ENCODE data around the gene TOMM20. TPM values are rescaled to one million over a fixed set of nuclear protein-coding genes. Genes with fewer than 3 reads are reported as not detected.
"Not testable (repeated sequence)": the region's sequence is repeated elsewhere in the genome, so short reads cannot be mapped to it uniquely, and the experiment has no call there.

TOMM20 gene
- total RNA-seq, 1 donor from 2014 or later: 100 TPM

GRCh38 chr1:235102259-235102582, 26.4 kb downstream of the TOMM20 start:
- TF ChIP-seq, protein P1, sequence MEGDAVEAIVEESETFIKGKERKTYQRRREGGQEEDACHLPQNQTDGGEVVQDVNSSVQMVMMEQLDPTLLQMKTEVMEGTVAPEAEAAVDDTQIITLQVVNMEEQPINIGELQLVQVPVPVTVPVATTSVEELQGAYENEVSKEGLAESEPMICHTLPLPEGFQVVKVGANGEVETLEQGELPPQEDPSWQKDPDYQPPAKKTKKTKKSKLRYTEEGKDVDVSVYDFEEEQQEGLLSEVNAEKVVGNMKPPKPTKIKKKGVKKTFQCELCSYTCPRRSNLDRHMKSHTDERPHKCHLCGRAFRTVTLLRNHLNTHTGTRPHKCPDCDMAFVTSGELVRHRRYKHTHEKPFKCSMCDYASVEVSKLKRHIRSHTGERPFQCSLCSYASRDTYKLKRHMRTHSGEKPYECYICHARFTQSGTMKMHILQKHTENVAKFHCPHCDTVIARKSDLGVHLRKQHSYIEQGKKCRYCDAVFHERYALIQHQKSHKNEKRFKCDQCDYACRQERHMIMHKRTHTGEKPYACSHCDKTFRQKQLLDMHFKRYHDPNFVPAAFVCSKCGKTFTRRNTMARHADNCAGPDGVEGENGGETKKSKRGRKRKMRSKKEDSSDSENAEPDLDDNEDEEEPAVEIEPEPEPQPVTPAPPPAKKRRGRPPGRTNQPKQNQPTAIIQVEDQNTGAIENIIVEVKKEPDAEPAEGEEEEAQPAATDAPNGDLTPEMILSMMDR (IDR thresholded peaks at IDR 0.05): no peak
- no peak for DNase-seq (ENCODE audit: extremely low spot score, unreplicated experiment)
- peaks cover 4% of the 10 kb centered on the region for H3K36me3 Mint-ChIP-seq (ENCODE audit: unreplicated experiment)
- H3K9me3 Mint-ChIP-seq (ENCODE audit: unreplicated experiment): no peaks in the 10 kb centered on the region
- H3K27me3 Mint-ChIP-seq (ENCODE audit: unreplicated experiment): no peaks in the 10 kb centered on the region
- no peak overlapping the region for H3K27ac Mint-ChIP-seq (ENCODE audit: unreplicated experiment)
- peaks cover 16% of the 10 kb centered on the region for H3K4me1 Mint-ChIP-seq (ENCODE audit: unreplicated experiment)
- H3K4me3 Mint-ChIP-seq (ENCODE audit: unreplicated experiment): no peak overlapping the region

GRCh38 chr1:235101558-235102258, 26.9 kb downstream of the TOMM20 start:
- DNase-seq (ENCODE audit: extremely low spot score, unreplicated experiment): no peak
- Mint-ChIP-seq H3K36me3 (ENCODE audit: unreplicated experiment) (no peaks in the 10 kb centered on the region), H3K9me3 (ENCODE audit: unreplicated experiment) (no peaks in the 10 kb centered on the region), H3K27me3 (ENCODE audit: unreplicated experiment) (no peaks in the 10 kb centered on the region), H3K4me3 (ENCODE audit: unreplicated experiment) (no peak overlapping the region), H3K27ac (ENCODE audit: unreplicated experiment) (no peak overlapping the region), H3K4me1 (ENCODE audit: unreplicated experiment) (peaks cover 16% of the 10 kb centered on the region)
- TF ChIP-seq, protein P1 (IDR thresholded peaks at IDR 0.05): no peak

- H3K36me3 Mint-ChIP-seq (ENCODE audit: unreplicated experiment): no peaks in the 10 kb centered on the region
- H3K4me3 Mint-ChIP-seq (ENCODE audit: unreplicated experiment): no peak overlapping the region
- no peak for DNase-seq (ENCODE audit: extremely low spot score, unreplicated experiment)
- H3K4me1 Mint-ChIP-seq (ENCODE audit: unreplicated experiment): peaks cover 15% of the 10 kb centered on the region
- H3K27me3 Mint-ChIP-seq (ENCODE audit: unreplicated experiment): no peaks in the 10 kb centered on the region
- H3K27ac Mint-ChIP-seq (ENCODE audit: unreplicated experiment): no peak overlapping the region
- TF ChIP-seq, protein P1 (IDR thresholded peaks at IDR 0.05): no peak
- no peaks in the 10 kb centered on the region for H3K9me3 Mint-ChIP-seq (ENCODE audit: unreplicated experiment)
These were observed 28.4 kb downstream of the TOMM20 start for GRCh38 chr1:235100194-235100772.

DNA sequence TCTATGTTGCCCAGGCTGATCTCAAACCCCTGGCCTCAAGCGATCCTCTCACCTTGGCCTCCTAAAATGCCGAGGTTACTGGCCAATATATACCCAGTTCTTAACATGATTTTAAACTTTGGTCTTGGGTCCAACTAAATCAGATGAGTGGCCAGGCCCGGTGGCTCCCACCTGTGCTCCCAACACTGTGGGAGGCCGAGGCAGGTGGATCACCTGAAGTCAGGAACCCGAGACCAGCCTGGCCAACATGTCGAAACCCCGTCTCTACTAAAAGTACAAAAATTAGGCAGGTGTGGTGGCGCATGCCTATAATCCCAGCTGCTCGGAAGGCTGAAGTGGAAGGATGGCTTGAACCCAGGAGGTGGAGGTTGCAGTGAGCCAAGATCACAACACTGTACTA, 29.6 kb downstream of the TOMM20 start:
- H3K27me3 Mint-ChIP-seq (ENCODE audit: unreplicated experiment): no peaks in the 10 kb centered on the region
- no peak for DNase-seq (ENCODE audit: extremely low spot score, unreplicated experiment)
- peaks cover 4% of the 10 kb centered on the region for H3K4me1 Mint-ChIP-seq (ENCODE audit: unreplicated experiment)
- H3K4me3 Mint-ChIP-seq (ENCODE audit: unreplicated experiment): no peak overlapping the region
- no peaks in the 10 kb centered on the region for H3K9me3 Mint-ChIP-seq (ENCODE audit: unreplicated experiment)
- TF ChIP-seq, protein P1 (IDR thresholded peaks at IDR 0.05): no peak
- no peak overlapping the region for H3K27ac Mint-ChIP-seq (ENCODE audit: unreplicated experiment)
- no peaks in the 10 kb centered on the region for H3K36me3 Mint-ChIP-seq (ENCODE audit: unreplicated experiment)

GRCh38 chr1:235098547-235098946, 30.1 kb downstream of the TOMM20 start:
- TF ChIP-seq, protein P1 (IDR thresholded peaks at IDR 0.05): no peak
- H3K27me3 Mint-ChIP-seq (ENCODE audit: unreplicated experiment): no peaks in the 10 kb centered on the region
- no peaks in the 10 kb centered on the region for H3K36me3 Mint-ChIP-seq (ENCODE audit: unreplicated experiment)
- no peak for DNase-seq (ENCODE audit: extremely low spot score, unreplicated experiment)
- no peak overlapping the region for H3K4me3 Mint-ChIP-seq (ENCODE audit: unreplicated experiment)
- H3K9me3 Mint-ChIP-seq (ENCODE audit: unreplicated experiment): no peaks in the 10 kb centered on the region
- peaks cover 5% of the 10 kb centered on the region for H3K4me1 Mint-ChIP-seq (ENCODE audit: unreplicated experiment)
- H3K27ac Mint-ChIP-seq (ENCODE audit: unreplicated experiment): no peak overlapping the region

DNA sequence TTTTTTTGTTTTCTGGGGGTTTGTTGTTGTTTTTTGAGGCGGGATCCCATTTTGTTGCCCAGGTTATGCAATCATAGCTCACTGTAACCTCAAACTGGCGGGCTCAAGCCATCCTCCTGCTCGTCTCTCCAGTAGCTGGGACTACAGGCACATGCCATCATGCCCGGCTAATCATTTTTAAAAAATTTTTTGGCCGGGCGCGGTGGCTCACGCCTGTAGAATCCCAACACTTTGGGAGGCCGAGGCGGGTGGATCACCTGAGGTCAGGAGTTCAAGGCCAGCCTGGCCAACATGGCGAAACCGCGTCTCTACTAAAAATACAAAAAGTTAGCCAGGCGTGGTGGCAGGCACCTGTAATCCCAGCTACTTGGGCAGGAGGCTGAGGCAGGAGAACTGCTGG, 31.1 kb downstream of the TOMM20 start:
- not testable (repeated sequence) for H3K36me3 Mint-ChIP-seq (ENCODE audit: unreplicated experiment); H3K9me3 Mint-ChIP-seq (ENCODE audit: unreplicated experiment); H3K27me3 Mint-ChIP-seq (ENCODE audit: unreplicated experiment); H3K27ac Mint-ChIP-seq (ENCODE audit: unreplicated experiment); H3K4me3 Mint-ChIP-seq (ENCODE audit: unreplicated experiment); DNase-seq (ENCODE audit: extremely low spot score, unreplicated experiment); H3K4me1 Mint-ChIP-seq (ENCODE audit: unreplicated experiment)
